ENCODE results near the gene RBM47. TPM values are rescaled to one million over a fixed set of nuclear protein-coding genes. Genes with fewer than 3 reads are reported as not detected.

The RBM47 gene
- total and polyA plus RNA-seq, 10 of the 15 experiments (the other 5 are each of a cell fraction or from before 2014, with no cell fraction given), result 7.9 to 45.0 (median 28.7) TPM

- BruUV-seq (replicated peaks), result no TSS peak
- Histone ChIP-seq H3K27ac (ENCODE audit: control insufficient read depth, insufficient read depth) (no peak overlapping the region), H3K9ac (ENCODE audit: control insufficient read depth, insufficient read depth, low read length) (no peak overlapping the region), H2AFZ (ENCODE audit: control insufficient read depth, low read depth, low read length) (no peak overlapping the region), H3K27me3 (replicated peaks in 1 of 2; ENCODE audit: control insufficient read depth in 2 of 2, insufficient read depth in 2 of 2, low read length in 1 of 2) (no peaks in the 10 kb centered on the region), H3K9me3 (replicated peaks; ENCODE audit: control insufficient read depth, insufficient read depth, low read length) (no peaks in the 10 kb centered on the region), H3K4me1 (ENCODE audit: control insufficient read depth, insufficient read depth, low read length) (no peaks in the 10 kb centered on the region; the same call in 1 of the 2 replicates), H4K20me1 (ENCODE audit: control insufficient read depth, insufficient read depth) (no peaks in the 10 kb centered on the region), H3K4me2 (ENCODE audit: control insufficient read depth, insufficient read depth) (no peak overlapping the region), H3K79me2 (ENCODE audit: control insufficient read depth, insufficient read depth, low read length) (peaks cover 15% of the 10 kb centered on the region), H3K36me3 (ENCODE audit: control insufficient read depth in 2 of 2, insufficient read depth in 2 of 2, low read length in 1 of 2) (peaks cover 8 to 16% of the 10 kb centered on the region in 2 experiments), H3K4me3 (no peak overlapping the region)
- 98% methylated on average over 4 of the region's 4 CpGs for WGBS (ENCODE audit: insufficient coverage, insufficient replicate concordance, low lambda C conversion rate, missing lambda C conversion rate)
- DNase-seq (ENCODE audit: low read depth, low spot score), result no peak
- in situ Hi-C loops (cut with MboI), result no loop called here
- FAIRE-seq, result no peak
- no peak for ATAC-seq
- POLR2A ChIA-PET, result interaction anchor here (0.9 kb wide), 1 partner anchor 27 kb away, joined by 3 read pairs; no protein-coding TSS in a partner anchor
- RAD21 ChIA-PET (ENCODE audit: unreplicated experiment), result no interaction called here
- intact Hi-C loops (cut with micrococcal nuclease; ENCODE audit: unreplicated experiment), result no loop called here
- SMC1A ChIA-PET (ENCODE audit: uncharacterized antibody, unreplicated experiment), result no interaction called here
- CTCF ChIA-PET, result interaction anchor here (0.6 kb wide), 1 partner anchor 285 kb away, joined by 3 read pairs; no protein-coding TSS in a partner anchor
- TF ChIP-seq BCLAF1 (IDR thresholded peaks at IDR 0.05) (no peak), SREBF2 (IDR thresholded peaks at IDR 0.05; ENCODE audit: low read length) (no peak), ZNF622 (IDR thresholded peaks at IDR 0.05) (no peak), ZNF687 (IDR thresholded peaks at IDR 0.05) (no peak), MXI1 (IDR thresholded peaks at IDR 0.05; ENCODE audit: low read depth, low read length) (no peak), NBN (IDR thresholded peaks at IDR 0.05) (no peak), E2F4 (IDR thresholded peaks at IDR 0.05; ENCODE audit: low read depth, low read length) (no peak), BACH1 (IDR thresholded peaks at IDR 0.05; ENCODE audit: borderline replicate concordance) (no peak), EED (IDR thresholded peaks at IDR 0.05; ENCODE audit: low read depth) (no peak), SRF (IDR thresholded peaks at IDR 0.05; ENCODE audit: low read depth in 2 of 2, low read length in 2 of 2) (no peak), NR2C2 (IDR thresholded peaks at IDR 0.05; ENCODE audit: borderline replicate concordance, control insufficient read depth, insufficient read length, low read depth) (no peak), WRNIP1 (IDR thresholded peaks at IDR 0.05; ENCODE audit: borderline replicate concordance, low read depth, low read length) (no peak), USF2 (IDR thresholded peaks at IDR 0.05; ENCODE audit: borderline replicate concordance, low read depth, low read length) (no peak), CREM (IDR thresholded peaks at IDR 0.05; ENCODE audit: low read depth) (no peak), LARP7 (IDR thresholded peaks at IDR 0.05) (no peak), KLF5 (IDR thresholded peaks at IDR 0.05; ENCODE audit: partially characterized antibody) (no peak), TCF7 (IDR thresholded peaks at IDR 0.05; ENCODE audit: borderline replicate concordance) (no peak), TAF1 (IDR thresholded peaks at IDR 0.05; ENCODE audit: borderline replicate concordance, low read depth, low read length) (no peak)
Observed at GRCh38 chr4:40448875-40449274, 180.8 kb downstream of the RBM47 start.

Measured in GM12878 (cell line).